Measurements from ENCODE around the gene NACC1.

NACC1 gene

GRCh38 chr19:13076787-13077186 lies 41.3 kb upstream of the NACC1 start:
- H3K9me3 ChIP-seq (ENCODE audit: control insufficient read depth in 5 of 5, low read length in 5 of 5) = no peaks in the 10 kb centered on the region
- H3K4me3 ChIP-seq (ENCODE audit: low read depth in 1 of 5, low read length in 5 of 5) = no peak overlapping the region
- no peak overlapping the region for H3K9ac ChIP-seq (ENCODE audit: low read length in 5 of 5)
- no peak overlapping the region for H3K27ac ChIP-seq (ENCODE audit: low read depth, low read length)
- peaks cover 9 to 50% (median 40%) of the 10 kb centered on the region in 5 donors for H3K4me1 ChIP-seq (ENCODE audit: control insufficient read depth in 5 of 5, insufficient read depth in 5 of 5, low read length in 5 of 5)
- peaks cover 0 to 69% (median 58%) of the 10 kb centered on the region in 5 donors for H3K36me3 ChIP-seq (ENCODE audit: control insufficient read depth in 5 of 5, insufficient read depth in 5 of 5, low read length in 5 of 5)
- H3K27me3 ChIP-seq (ENCODE audit: control insufficient read depth in 5 of 5, insufficient read depth in 4 of 5, low read length in 5 of 5) = no peaks in the 10 kb centered on the region

- peaks cover 0 to 73% (median 62%) of the 10 kb centered on the region in 5 donors for H3K36me3 ChIP-seq (ENCODE audit: control insufficient read depth in 5 of 5, insufficient read depth in 5 of 5, low read length in 5 of 5)
- H3K9ac ChIP-seq (ENCODE audit: low read length in 5 of 5) = no peak overlapping the region
- no peak overlapping the region for H3K27ac ChIP-seq (ENCODE audit: low read depth, low read length)
- H3K9me3 ChIP-seq (ENCODE audit: control insufficient read depth in 5 of 5, low read length in 5 of 5) = no peaks in the 10 kb centered on the region
- H3K4me1 ChIP-seq (ENCODE audit: control insufficient read depth in 5 of 5, insufficient read depth in 5 of 5, low read length in 5 of 5) = peaks cover 9 to 50% (median 40%) of the 10 kb centered on the region in 5 donors
- no peaks in the 10 kb centered on the region for H3K27me3 ChIP-seq (ENCODE audit: control insufficient read depth in 5 of 5, insufficient read depth in 4 of 5, low read length in 5 of 5)
- H3K4me3 ChIP-seq (ENCODE audit: low read depth in 1 of 5, low read length in 5 of 5) = no peak overlapping the region
Measured at GRCh38 chr19:13077240-13077639, 40.8 kb upstream of the NACC1 start.

GRCh38 chr19:13078381-13078780 lies 39.7 kb upstream of the NACC1 start:
- peak overlapping the region in 2 of 5 donors; percentile 30 to 42 for H3K9ac ChIP-seq (ENCODE audit: low read length in 5 of 5)
- no peaks in the 10 kb centered on the region for H3K9me3 ChIP-seq (ENCODE audit: control insufficient read depth in 5 of 5, low read length in 5 of 5)
- H3K27ac ChIP-seq (ENCODE audit: low read depth, low read length) = peak overlapping the region; percentile 57
- peaks cover 0 to 78% (median 64%) of the 10 kb centered on the region in 5 donors for H3K36me3 ChIP-seq (ENCODE audit: control insufficient read depth in 5 of 5, insufficient read depth in 5 of 5, low read length in 5 of 5)
- no peak overlapping the region for H3K4me3 ChIP-seq (ENCODE audit: low read depth in 1 of 5, low read length in 5 of 5)
- H3K4me1 ChIP-seq (ENCODE audit: control insufficient read depth in 5 of 5, insufficient read depth in 5 of 5, low read length in 5 of 5) = peaks cover 12 to 54% (median 41%) of the 10 kb centered on the region in 5 donors
- no peaks in the 10 kb centered on the region for H3K27me3 ChIP-seq (ENCODE audit: control insufficient read depth in 5 of 5, insufficient read depth in 4 of 5, low read length in 5 of 5)

GRCh38 chr19:13078897-13079541 lies 39.0 kb upstream of the NACC1 start:
- Histone ChIP-seq H3K4me3 (ENCODE audit: low read depth in 1 of 5, low read length in 5 of 5) (no peak overlapping the region), H3K27ac (ENCODE audit: low read depth, low read length) (peak overlapping the region; percentile 57), H3K4me1 (ENCODE audit: control insufficient read depth in 5 of 5, insufficient read depth in 5 of 5, low read length in 5 of 5) (peaks cover 12 to 54% (median 41%) of the 10 kb centered on the region in 5 donors), H3K36me3 (ENCODE audit: control insufficient read depth in 5 of 5, insufficient read depth in 5 of 5, low read length in 5 of 5) (peaks cover 0 to 76% (median 63%) of the 10 kb centered on the region in 5 donors), H3K27me3 (ENCODE audit: control insufficient read depth in 5 of 5, insufficient read depth in 4 of 5, low read length in 5 of 5) (no peaks in the 10 kb centered on the region), H3K9me3 (ENCODE audit: control insufficient read depth in 5 of 5, low read length in 5 of 5) (no peaks in the 10 kb centered on the region), H3K9ac (ENCODE audit: low read length in 5 of 5) (peak overlapping the region in 4 of 5 donors; percentile 30 to 57 (median 42))

GRCh38 chr19:13079542-13079986 lies 38.5 kb upstream of the NACC1 start:
- Histone ChIP-seq H3K9me3 (ENCODE audit: control insufficient read depth in 5 of 5, low read length in 5 of 5) (no peaks in the 10 kb centered on the region), H3K4me1 (ENCODE audit: control insufficient read depth in 5 of 5, insufficient read depth in 5 of 5, low read length in 5 of 5) (peaks cover 12 to 54% (median 41%) of the 10 kb centered on the region in 5 donors), H3K9ac (ENCODE audit: low read length in 5 of 5) (peak overlapping the region in 4 of 5 donors; percentile 30 to 57 (median 42)), H3K36me3 (ENCODE audit: control insufficient read depth in 5 of 5, insufficient read depth in 5 of 5, low read length in 5 of 5) (peaks cover 0 to 74% (median 61%) of the 10 kb centered on the region in 5 donors), H3K4me3 (ENCODE audit: low read depth in 1 of 5, low read length in 5 of 5) (no peak overlapping the region), H3K27ac (ENCODE audit: low read depth, low read length) (peak overlapping the region; percentile 57), H3K27me3 (ENCODE audit: control insufficient read depth in 5 of 5, insufficient read depth in 4 of 5, low read length in 5 of 5) (no peaks in the 10 kb centered on the region)

- no peak overlapping the region for H3K27ac ChIP-seq (ENCODE audit: low read depth, low read length)
- H3K4me1 ChIP-seq (ENCODE audit: control insufficient read depth in 5 of 5, insufficient read depth in 5 of 5, low read length in 5 of 5) = peaks cover 8 to 38% (median 26%) of the 10 kb centered on the region in 5 donors
- H3K9me3 ChIP-seq (ENCODE audit: control insufficient read depth in 5 of 5, low read length in 5 of 5) = no peaks in the 10 kb centered on the region
- H3K4me3 ChIP-seq (ENCODE audit: low read depth in 1 of 5, low read length in 5 of 5) = no peak overlapping the region
- peak overlapping the region in 1 of 5 donors; percentile 41 for H3K9ac ChIP-seq (ENCODE audit: low read length in 5 of 5)
- no peaks in the 10 kb centered on the region for H3K27me3 ChIP-seq (ENCODE audit: control insufficient read depth in 5 of 5, insufficient read depth in 4 of 5, low read length in 5 of 5)
- H3K36me3 ChIP-seq (ENCODE audit: control insufficient read depth in 5 of 5, insufficient read depth in 5 of 5, low read length in 5 of 5) = peaks cover 0 to 74% (median 60%) of the 10 kb centered on the region in 5 donors
Measured at GRCh38 chr19:13082192-13083007, 35.7 kb upstream of the NACC1 start.

GRCh38 chr19:13083008-13083404 lies 35.1 kb upstream of the NACC1 start:
- H3K4me1 ChIP-seq (ENCODE audit: control insufficient read depth in 5 of 5, insufficient read depth in 5 of 5, low read length in 5 of 5) = peaks cover 8 to 32% (median 24%) of the 10 kb centered on the region in 5 donors
- no peaks in the 10 kb centered on the region for H3K9me3 ChIP-seq (ENCODE audit: control insufficient read depth in 5 of 5, low read length in 5 of 5)
- peak overlapping the region in 2 of 5 donors; percentile 30 to 41 for H3K9ac ChIP-seq (ENCODE audit: low read length in 5 of 5)
- peaks cover 0 to 74% (median 61%) of the 10 kb centered on the region in 5 donors for H3K36me3 ChIP-seq (ENCODE audit: control insufficient read depth in 5 of 5, insufficient read depth in 5 of 5, low read length in 5 of 5)
- no peak overlapping the region for H3K27ac ChIP-seq (ENCODE audit: low read depth, low read length)
- H3K27me3 ChIP-seq (ENCODE audit: control insufficient read depth in 5 of 5, insufficient read depth in 4 of 5, low read length in 5 of 5) = no peaks in the 10 kb centered on the region
- no peak overlapping the region for H3K4me3 ChIP-seq (ENCODE audit: low read depth in 1 of 5, low read length in 5 of 5)

GRCh38 chr19:13083627-13084026 lies 34.4 kb upstream of the NACC1 start:
- H3K4me1 ChIP-seq (ENCODE audit: control insufficient read depth in 5 of 5, insufficient read depth in 5 of 5, low read length in 5 of 5) = peaks cover 8 to 26% (median 18%) of the 10 kb centered on the region in 5 donors
- H3K27ac ChIP-seq (ENCODE audit: low read depth, low read length) = no peak overlapping the region
- no peaks in the 10 kb centered on the region for H3K27me3 ChIP-seq (ENCODE audit: control insufficient read depth in 5 of 5, insufficient read depth in 4 of 5, low read length in 5 of 5)
- peaks cover 0 to 73% (median 58%) of the 10 kb centered on the region in 5 donors for H3K36me3 ChIP-seq (ENCODE audit: control insufficient read depth in 5 of 5, insufficient read depth in 5 of 5, low read length in 5 of 5)
- H3K9me3 ChIP-seq (ENCODE audit: control insufficient read depth in 5 of 5, low read length in 5 of 5) = no peaks in the 10 kb centered on the region
- H3K4me3 ChIP-seq (ENCODE audit: low read depth in 1 of 5, low read length in 5 of 5) = no peak overlapping the region
- no peak overlapping the region for H3K9ac ChIP-seq (ENCODE audit: low read length in 5 of 5)

GRCh38 chr19:13085666-13086065 lies 32.4 kb upstream of the NACC1 start:
- Histone ChIP-seq H3K4me3 (ENCODE audit: low read depth in 1 of 5, low read length in 5 of 5) (no peak overlapping the region), H3K9me3 (ENCODE audit: control insufficient read depth in 5 of 5, low read length in 5 of 5) (no peaks in the 10 kb centered on the region), H3K27ac (ENCODE audit: low read depth, low read length) (no peak overlapping the region), H3K27me3 (ENCODE audit: control insufficient read depth in 5 of 5, insufficient read depth in 4 of 5, low read length in 5 of 5) (no peaks in the 10 kb centered on the region), H3K4me1 (ENCODE audit: control insufficient read depth in 5 of 5, insufficient read depth in 5 of 5, low read length in 5 of 5) (peaks cover 3 to 30% (median 22%) of the 10 kb centered on the region in 5 donors), H3K9ac (ENCODE audit: low read length in 5 of 5) (no peak overlapping the region), H3K36me3 (ENCODE audit: control insufficient read depth in 5 of 5, insufficient read depth in 5 of 5, low read length in 5 of 5) (peaks cover 0 to 73% (median 50%) of the 10 kb centered on the region in 5 donors)

- Histone ChIP-seq H3K4me3 (ENCODE audit: low read depth in 1 of 5, low read length in 5 of 5) (no peak overlapping the region), H3K27ac (ENCODE audit: low read depth, low read length) (no peak overlapping the region), H3K9ac (ENCODE audit: low read length in 5 of 5) (no peak overlapping the region), H3K4me1 (ENCODE audit: control insufficient read depth in 5 of 5, insufficient read depth in 5 of 5, low read length in 5 of 5) (peaks cover 4 to 36% (median 29%) of the 10 kb centered on the region in 5 donors), H3K27me3 (ENCODE audit: control insufficient read depth in 5 of 5, insufficient read depth in 4 of 5, low read length in 5 of 5) (no peaks in the 10 kb centered on the region), H3K36me3 (ENCODE audit: control insufficient read depth in 5 of 5, insufficient read depth in 5 of 5, low read length in 5 of 5) (peaks cover 0 to 76% (median 50%) of the 10 kb centered on the region in 5 donors), H3K9me3 (ENCODE audit: control insufficient read depth in 5 of 5, low read length in 5 of 5) (no peaks in the 10 kb centered on the region)
Measured at GRCh38 chr19:13086341-13086740, 31.7 kb upstream of the NACC1 start.

Measured in subcutaneous abdominal adipose tissue (tissue), 5 donors.